ENCODE results near the gene HOXC4.
A peak's percentile ranks its signal among the peaks of the same experiment; 100 is the strongest.

The HOXC4 gene

DNA sequence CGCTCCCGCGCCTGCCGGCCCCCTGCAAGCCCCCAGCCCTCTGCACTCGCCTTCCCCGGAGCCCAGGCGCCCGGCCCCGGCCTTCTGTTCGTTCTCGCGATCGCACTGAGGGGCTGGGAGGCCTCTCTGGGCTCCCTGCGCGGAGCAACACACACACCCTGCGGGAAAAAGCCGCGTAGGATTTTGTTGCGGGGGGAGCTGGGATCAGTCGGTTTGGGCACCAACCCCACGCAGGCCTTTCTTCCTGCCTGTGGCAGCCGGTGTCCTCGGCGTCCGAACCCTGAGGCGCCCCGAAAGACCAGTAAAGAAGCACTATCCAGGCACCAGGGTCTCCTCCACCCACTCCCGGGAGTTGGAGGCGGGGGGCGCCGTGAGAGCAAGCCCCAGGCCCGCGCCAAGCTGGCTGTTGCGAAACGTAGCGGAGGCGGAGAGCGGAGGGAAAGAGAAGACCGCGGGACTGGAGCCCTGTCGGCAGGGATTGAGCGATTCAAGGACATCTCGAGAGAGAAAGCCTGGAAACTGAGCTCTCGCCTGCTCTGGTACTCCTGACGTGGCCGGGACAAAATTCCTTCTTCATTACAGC lies 22.7 kb upstream of the HOXC4 start:
- Mint-ChIP-seq H3K36me3 (no peaks in the 10 kb centered on the region), H3K4me3 (no peak overlapping the region), H3K4me1 (peaks cover 8% of the 10 kb centered on the region), H3K27ac (no peak overlapping the region), H3K27me3 (peaks cover 33% of the 10 kb centered on the region), H3K9me3 (peaks cover 3% of the 10 kb centered on the region)
- ATAC-seq (ENCODE audit: low read depth) = no peak
- no peak for DNase-seq (ENCODE audit: low spot score in 2 of 2)

DNA sequence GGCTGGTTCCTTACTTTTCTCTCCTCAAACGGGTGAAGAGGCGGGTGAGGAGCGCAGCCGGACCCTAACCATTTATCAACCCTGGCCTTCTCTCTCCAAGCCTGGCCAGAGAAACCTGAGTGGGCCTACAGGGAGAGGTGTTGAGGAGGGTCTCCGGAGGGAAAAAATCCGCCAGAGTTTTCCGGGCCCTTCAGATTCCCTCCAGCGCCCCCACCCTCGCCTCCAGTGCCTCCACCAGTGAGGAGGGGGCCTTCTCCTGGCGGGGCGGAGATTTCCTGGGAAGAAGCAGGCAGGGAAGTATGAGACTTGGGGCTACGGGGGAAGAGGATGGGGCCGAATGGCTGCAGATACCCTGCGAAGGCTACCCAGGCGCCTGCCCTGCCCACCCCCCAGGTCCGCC lies 22.2 kb upstream of the HOXC4 start:
- H3K4me1 Mint-ChIP-seq = peaks cover 8% of the 10 kb centered on the region

DNA sequence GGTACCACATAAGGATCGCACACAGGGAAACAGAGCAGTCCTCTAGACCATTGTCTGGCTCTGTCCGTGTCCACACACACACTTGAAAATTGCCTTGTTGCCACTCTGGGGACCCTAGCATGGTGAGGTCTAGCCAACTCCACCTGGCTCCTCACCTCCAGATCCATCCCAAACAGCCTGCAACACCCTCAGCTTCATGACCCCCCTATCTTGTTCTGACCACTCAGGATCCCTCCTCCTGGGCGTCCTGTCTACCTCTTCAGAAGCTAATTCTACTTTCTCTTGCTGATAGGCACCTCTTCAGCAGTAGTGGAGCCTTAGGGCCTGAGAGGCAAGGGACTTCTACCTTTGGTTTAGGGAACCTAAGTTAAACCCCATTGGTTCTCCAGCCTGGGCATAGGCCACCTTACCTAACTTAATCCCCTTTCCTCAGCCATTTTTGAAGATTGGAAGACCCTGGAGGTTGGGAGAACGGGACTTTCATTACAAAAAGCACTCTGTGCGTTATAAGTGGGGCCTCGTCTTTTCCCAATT lies 21.5 kb upstream of the HOXC4 start:
- Mint-ChIP-seq H3K36me3 (no peaks in the 10 kb centered on the region), H3K4me1 (peaks cover 8% of the 10 kb centered on the region), H3K27me3 (peaks cover 28% of the 10 kb centered on the region), H3K9me3 (peaks cover 3% of the 10 kb centered on the region), H3K27ac (peak overlapping the region; percentile 60), H3K4me3 (no peak overlapping the region)
- DNase-seq (ENCODE audit: low spot score in 2 of 2) (no peak), ATAC-seq (ENCODE audit: low read depth) (no peak)

More for the DNA sequence above, 22.2 kb upstream of the HOXC4 start:
- H3K27me3 Mint-ChIP-seq = peaks cover 31% of the 10 kb centered on the region
- no peak for DNase-seq (ENCODE audit: low spot score in 2 of 2)
- no peak overlapping the region for H3K27ac Mint-ChIP-seq
- ATAC-seq (ENCODE audit: low read depth) = no peak
- no peak overlapping the region for H3K4me3 Mint-ChIP-seq
- peaks cover 3% of the 10 kb centered on the region for H3K9me3 Mint-ChIP-seq
- no peaks in the 10 kb centered on the region for H3K36me3 Mint-ChIP-seq

DNA sequence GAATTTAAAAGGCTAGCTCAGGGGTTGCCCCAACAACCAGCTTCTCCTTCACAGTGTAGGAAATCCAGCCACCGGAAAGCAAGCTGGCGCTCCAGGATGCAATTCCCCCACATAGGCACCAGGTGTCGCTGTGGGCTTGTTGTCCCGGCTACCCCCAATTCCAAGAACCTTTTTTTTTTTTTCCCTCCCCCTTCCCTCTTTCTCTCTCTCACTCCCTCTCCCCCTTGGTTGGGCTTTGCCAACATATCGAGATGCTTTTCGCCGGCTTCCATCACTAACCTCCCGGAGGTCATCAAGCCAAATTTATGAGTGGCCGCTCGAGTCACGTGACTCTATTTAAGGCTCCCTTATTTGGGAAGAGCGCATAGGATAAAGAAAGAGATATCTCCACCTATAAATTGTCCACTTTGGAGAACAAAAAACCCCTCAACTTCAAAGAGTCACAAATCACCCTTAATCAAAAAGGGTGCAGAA lies 21.0 kb upstream of the HOXC4 start, which contains the start of gene HOXC5:
HOXC5 (plus strand) TSS at position 424 of the 474 bp plus-strand sequence. CDS start 73 bp downstream, outside the sequence.
- Mint-ChIP-seq H3K9me3 (peaks cover 3% of the 10 kb centered on the region), H3K4me3 (peak within 1 kb of the TSS; percentile 67), H3K36me3 (no peaks in the 10 kb centered on the region), H3K27me3 (peaks cover 26% of the 10 kb centered on the region), H3K4me1 (peaks cover 8% of the 10 kb centered on the region), H3K27ac (peak within 1 kb of the TSS; percentile 84)
- ATAC-seq (ENCODE audit: low read depth) (peak; percentile 37), DNase-seq (ENCODE audit: low spot score in 2 of 2) (peak in 1 of 2 donors; percentile 75)

DNA sequence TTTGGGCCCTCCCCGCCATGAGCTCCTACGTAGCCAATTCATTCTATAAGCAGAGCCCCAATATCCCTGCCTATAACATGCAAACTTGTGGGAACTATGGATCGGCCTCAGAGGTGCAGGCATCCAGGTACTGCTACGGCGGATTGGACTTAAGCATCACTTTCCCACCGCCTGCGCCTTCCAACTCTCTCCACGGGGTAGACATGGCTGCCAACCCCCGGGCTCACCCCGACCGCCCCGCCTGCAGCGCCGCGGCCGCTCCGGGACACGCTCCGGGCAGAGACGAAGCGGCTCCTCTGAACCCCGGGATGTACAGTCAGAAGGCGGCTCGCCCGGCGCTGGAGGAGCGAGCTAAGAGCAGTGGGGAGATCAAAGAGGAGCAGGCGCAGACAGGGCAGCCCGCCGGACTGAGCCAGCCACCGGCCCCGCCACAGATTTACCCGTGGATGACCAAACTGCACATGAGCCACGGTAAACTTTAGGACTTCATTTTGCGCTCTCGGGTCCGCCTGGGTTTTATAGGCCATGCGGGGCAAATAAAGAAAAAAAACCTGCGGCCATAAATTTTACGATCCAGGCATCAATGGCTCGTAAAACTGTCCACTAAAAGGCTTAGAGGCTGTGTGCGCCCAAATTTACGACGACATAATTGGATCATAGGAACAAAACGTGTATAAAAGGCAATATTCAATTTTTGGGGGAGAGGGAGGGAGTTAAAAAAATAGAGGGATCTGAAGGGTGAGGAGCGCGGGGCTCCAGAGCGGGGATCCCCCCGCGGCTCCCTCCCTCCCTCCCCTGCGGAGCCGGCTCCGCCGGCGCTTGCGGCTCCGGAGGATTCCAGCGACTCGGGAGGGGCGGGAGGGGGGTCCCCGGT lies 20.3 kb upstream of the HOXC4 start:
- H3K36me3 Mint-ChIP-seq = no peaks in the 10 kb centered on the region
- peak overlapping the region; percentile 67 for H3K4me3 Mint-ChIP-seq
- ATAC-seq (ENCODE audit: low read depth) (peak; percentile 23), DNase-seq (ENCODE audit: low spot score in 2 of 2) (no peak)
- H3K27ac Mint-ChIP-seq = peak overlapping the region; percentile 84
- H3K27me3 Mint-ChIP-seq = peaks cover 26% of the 10 kb centered on the region
- H3K9me3 Mint-ChIP-seq = peaks cover 3% of the 10 kb centered on the region
- peaks cover 8% of the 10 kb centered on the region for H3K4me1 Mint-ChIP-seq

DNA sequence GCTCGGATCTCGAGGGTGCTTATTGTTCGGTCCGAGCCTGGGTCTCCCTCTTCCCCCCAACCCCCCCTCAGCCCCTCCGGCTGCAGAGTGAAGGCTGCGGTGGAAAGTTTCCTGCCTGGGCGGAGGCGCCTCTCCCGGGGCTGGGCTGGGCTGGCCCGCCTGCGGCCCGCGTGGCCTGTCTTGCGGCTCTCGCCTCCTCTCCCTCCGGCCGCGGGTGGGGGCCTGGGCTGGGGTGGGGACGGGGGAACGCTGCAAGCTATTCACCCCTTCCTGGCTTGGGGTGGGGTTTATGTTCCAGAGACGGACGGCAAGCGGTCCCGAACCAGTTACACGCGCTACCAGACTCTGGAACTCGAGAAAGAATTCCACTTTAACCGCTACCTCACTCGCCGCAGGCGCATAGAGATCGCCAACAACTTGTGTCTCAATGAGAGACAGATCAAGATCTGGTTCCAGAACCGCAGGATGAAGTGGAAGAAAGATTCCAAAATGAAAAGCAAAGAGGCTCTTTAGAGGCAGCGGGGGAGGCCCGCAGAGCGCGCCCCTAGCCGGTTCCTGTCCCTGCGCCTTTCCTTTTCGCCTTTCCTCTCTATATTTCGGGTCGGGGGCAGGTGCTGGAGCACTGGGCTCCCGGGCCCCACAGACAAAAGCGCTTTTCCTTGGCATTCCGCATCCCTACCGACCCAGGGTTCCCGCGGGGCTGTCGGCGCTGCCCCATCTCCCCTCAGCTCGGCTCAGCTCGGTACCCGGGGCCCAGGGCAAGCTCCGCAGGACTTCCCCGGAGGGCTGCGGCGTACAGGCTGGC lies 19.5 kb upstream of the HOXC4 start:
- DNase-seq (ENCODE audit: low spot score in 2 of 2) (no peak), ATAC-seq (ENCODE audit: low read depth) (peak; percentile 32)
- Mint-ChIP-seq H3K27me3 (peaks cover 28% of the 10 kb centered on the region), H3K27ac (peak overlapping the region; percentile 84), H3K4me3 (peak overlapping the region; percentile 37), H3K9me3 (peaks cover 3% of the 10 kb centered on the region), H3K4me1 (peaks cover 5% of the 10 kb centered on the region), H3K36me3 (no peaks in the 10 kb centered on the region)

DNA sequence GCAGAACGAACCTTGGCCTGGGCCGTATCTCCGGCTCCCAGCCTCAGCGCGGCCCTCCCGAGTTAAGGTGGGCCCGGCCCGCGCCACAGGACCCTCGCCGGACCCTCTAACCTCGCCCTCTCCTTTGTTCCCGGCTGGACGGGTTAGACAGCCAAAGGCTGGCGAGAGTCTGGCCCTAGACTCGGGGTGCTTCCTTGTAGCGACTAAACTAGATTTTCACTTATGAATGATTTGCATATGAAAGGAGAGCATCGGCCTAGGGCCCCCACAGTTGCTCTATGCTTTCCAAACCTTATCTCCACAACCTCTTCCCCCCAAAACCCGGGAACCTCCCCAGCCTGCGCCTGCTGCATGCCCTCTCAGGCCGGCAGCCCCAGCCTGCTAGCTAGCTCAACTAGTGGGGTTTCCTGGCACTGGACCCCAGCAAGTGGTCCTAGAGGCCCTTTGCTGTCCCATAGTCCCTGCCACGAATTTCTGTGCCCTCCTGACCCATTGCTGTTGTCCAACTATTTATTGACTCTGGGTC lies 18.8 kb upstream of the HOXC4 start:
- Mint-ChIP-seq H3K36me3 (no peaks in the 10 kb centered on the region), H3K9me3 (peaks cover 3% of the 10 kb centered on the region), H3K4me3 (peak overlapping the region; percentile 37), H3K27me3 (peaks cover 33% of the 10 kb centered on the region), H3K27ac (no peak overlapping the region), H3K4me1 (peaks cover 5% of the 10 kb centered on the region)
- DNase-seq (ENCODE audit: low spot score in 2 of 2) (no peak), ATAC-seq (ENCODE audit: low read depth) (no peak)

DNA sequence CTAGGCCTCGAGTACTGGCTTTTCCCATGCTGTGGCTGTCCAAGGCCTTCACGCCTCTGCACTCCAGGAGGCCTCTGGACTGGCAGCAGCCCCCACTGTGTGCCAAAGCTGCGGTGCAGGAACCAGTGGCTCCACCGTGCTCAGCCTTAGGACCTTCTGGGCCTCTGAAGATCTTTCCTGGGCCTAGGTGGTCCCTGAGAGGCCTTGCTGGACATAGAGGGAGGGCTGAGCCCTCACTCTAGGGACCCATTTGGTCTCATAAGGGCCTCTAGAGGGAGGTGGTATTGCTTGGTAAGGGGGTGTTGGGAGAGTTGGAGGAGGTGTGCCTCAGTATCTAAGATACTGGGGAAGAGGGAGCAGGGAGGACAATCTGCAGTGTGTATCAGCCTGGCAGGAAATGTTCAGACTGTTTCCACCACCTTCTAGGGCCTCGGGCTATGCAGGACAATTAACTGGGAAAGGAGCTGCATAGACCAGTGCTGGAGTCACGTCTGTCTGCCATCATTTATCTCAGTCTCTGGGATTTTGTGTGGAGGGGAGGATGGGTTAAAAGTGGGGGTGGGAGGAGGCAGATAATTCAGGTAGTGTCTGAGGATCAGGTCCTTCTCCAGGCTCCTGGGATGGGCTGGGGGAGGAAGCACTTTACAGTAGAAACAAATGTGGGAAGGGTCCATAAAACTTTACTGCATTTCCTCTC lies 17.9 kb upstream of the HOXC4 start:
- no peak for ATAC-seq (ENCODE audit: low read depth)
- H3K4me1 Mint-ChIP-seq = peaks cover 5% of the 10 kb centered on the region
- DNase-seq (ENCODE audit: low spot score in 2 of 2) = no peak
- no peak overlapping the region for H3K27ac Mint-ChIP-seq
- peaks cover 31% of the 10 kb centered on the region for H3K27me3 Mint-ChIP-seq
- H3K36me3 Mint-ChIP-seq = no peaks in the 10 kb centered on the region
- peaks cover 3% of the 10 kb centered on the region for H3K9me3 Mint-ChIP-seq
- H3K4me3 Mint-ChIP-seq = no peak overlapping the region

GRCh38 chr12:54036620-54037359 lies 16.8 kb upstream of the HOXC4 start:
- Mint-ChIP-seq H3K4me1 (peaks cover 5% of the 10 kb centered on the region), H3K4me3 (no peak overlapping the region), H3K27ac (no peak overlapping the region), H3K36me3 (no peaks in the 10 kb centered on the region), H3K9me3 (peaks cover 3% of the 10 kb centered on the region), H3K27me3 (peaks cover 29% of the 10 kb centered on the region)
- DNase-seq (ENCODE audit: low spot score in 2 of 2) (no peak), ATAC-seq (ENCODE audit: low read depth) (peak; percentile 31)

- ATAC-seq (ENCODE audit: low read depth) (no peak), DNase-seq (ENCODE audit: low spot score in 2 of 2) (no peak)
- Mint-ChIP-seq H3K9me3 (peaks cover 3% of the 10 kb centered on the region), H3K4me1 (peaks cover 5% of the 10 kb centered on the region), H3K27me3 (peaks cover 23% of the 10 kb centered on the region), H3K36me3 (no peaks in the 10 kb centered on the region), H3K4me3 (no peak overlapping the region), H3K27ac (no peak overlapping the region)
Observed at GRCh38 chr12:54037360-54038283, 16.0 kb upstream of the HOXC4 start.

GRCh38 chr12:54038284-54038870 lies 15.3 kb upstream of the HOXC4 start:
- DNase-seq (ENCODE audit: low spot score in 2 of 2) = no peak
- ATAC-seq (ENCODE audit: low read depth) = no peak
- Mint-ChIP-seq H3K27ac (no peak overlapping the region), H3K27me3 (peaks cover 22% of the 10 kb centered on the region), H3K9me3 (no peaks in the 10 kb centered on the region), H3K36me3 (no peaks in the 10 kb centered on the region), H3K4me1 (peaks cover 3% of the 10 kb centered on the region), H3K4me3 (no peak overlapping the region)
